SK-N-SH (cell line): ENCODE measurements around the gene SORL1. TPM values are rescaled to one million over a fixed set of nuclear protein-coding genes. Genes with fewer than 3 reads are reported as not detected.

Experiments used
- CTCF ChIA-PET: fragments of 300-600, 350-600 bp; formaldehyde crosslinking; extraction: SDS; loops from one replicate; lab custom pipeline; 2021; lab: Yijun Ruan, JAX
- POLR2A ChIA-PET: fragments of 350-600 bp; sonication (Branson Sonifier 250); formaldehyde crosslinking; extraction: SDS; loops from one replicate; lab custom pipeline; 2020; ENCODE audit warnings: antibody characterized with exemption, inconsistent platforms; lab: Yijun Ruan, JAX
- DNase-seq: peaks from one replicate; pipeline ENCODE4 v3.0.0; 2012
- H2AFZ ChIP-seq: fragments of 200-600 bp; sonication (generic); 2 replicates; pipeline ENCODE4 v1.8.1; 2016; ENCODE audit warnings: antibody characterized with exemption, mild to moderate bottlenecking, low read depth
- H3F3A ChIP-seq: fragments of 200-600 bp; sonication (generic); replicated peaks from 2 replicates; pipeline ENCODE3; 2016; ENCODE audit warnings: antibody characterized with exemption, mild to moderate bottlenecking; ENCODE audit not compliant: insufficient read depth
- H3K27ac ChIP-seq, 2 experiments: fragments of 200-500 bp in 1 of 2; fragments of 200-600 bp in 1 of 2; sonication (Bioruptor generic) in 1 of 2; sonication (generic), shearing (Covaris generic) in 1 of 2; 2 replicates each; pipeline versions ENCODE4 v1.5.1 to v1.6.1; 2014 to 2016; ENCODE audit warnings: low read depth in 2 of 2, inconsistent platforms in 1 of 2, low read length in 1 of 2, mild to moderate bottlenecking in 1 of 2, mixed read lengths in 1 of 2
- H3K27me3 ChIP-seq: fragments of 200-600 bp; sonication (generic), shearing (Covaris generic); 2 replicates; pipeline ENCODE4 v1.6.1; 2016; ENCODE audit warnings: mixed run types; ENCODE audit not compliant: insufficient read depth
- H3K36me3 ChIP-seq, 2 experiments: fragments of 200-500 bp in 1 of 2; fragments of 200-600 bp in 1 of 2; sonication (Bioruptor generic) in 1 of 2; sonication (generic) in 1 of 2; replicated peaks in 1 of 2; 2 replicates each; pipeline versions ENCODE3 to v1.5.1; 2014 to 2016; ENCODE audit warnings: low read length in 1 of 2, mild to moderate bottlenecking in 1 of 2; ENCODE audit not compliant: insufficient read depth in 2 of 2, control insufficient read depth in 1 of 2
- H3K4me1 ChIP-seq, 2 experiments: fragments of 200-500 bp in 1 of 2; fragments of 200-600 bp in 1 of 2; sonication (Bioruptor generic) in 1 of 2; sonication (generic), shearing (Covaris generic) in 1 of 2; 2 replicates each; pipeline versions ENCODE4 v1.5.1 to v1.6.1; 2014 to 2016; ENCODE audit warnings: low read depth in 1 of 2, low read length in 1 of 2, mixed run types in 1 of 2; ENCODE audit not compliant: insufficient read depth in 2 of 2, control insufficient read depth in 1 of 2
- H3K4me2 ChIP-seq: fragments of 200-600 bp; sonication (generic), shearing (Covaris generic); 2 replicates; pipeline ENCODE4 v1.6.1; 2017; ENCODE audit warnings: mixed run types
- H3K4me3 ChIP-seq, 2 experiments: fragments of 200-500 bp in 1 of 2; fragments of 200-600 bp in 1 of 2; sonication (Bioruptor generic) in 1 of 2; sonication (generic), shearing (Covaris generic) in 1 of 2; 2 replicates each; pipeline versions ENCODE4 v1.5.1 to v1.8.1; 2014 to 2016; ENCODE audit warnings: low read depth in 2 of 2, inconsistent platforms in 1 of 2, low read length in 1 of 2, mild to moderate bottlenecking in 1 of 2, mixed read lengths in 1 of 2, moderate library complexity in 1 of 2
- H3K79me2 ChIP-seq: fragments of 200-600 bp; sonication (generic); 2 replicates; pipeline ENCODE4 v1.8.1; 2017; ENCODE audit warnings: mild to moderate bottlenecking; ENCODE audit not compliant: insufficient read depth
- H3K9ac ChIP-seq: fragments of 200-600 bp; sonication (generic); 2 replicates; pipeline ENCODE4 v1.6.1; 2017; ENCODE audit warnings: mixed run types
- H3K9me2 ChIP-seq: fragments of 200-600 bp; sonication (generic); 2 replicates; pipeline ENCODE4 v1.6.1; 2017; ENCODE audit warnings: mixed run types
- H3K9me3 ChIP-seq: fragments of 200-600 bp; sonication (generic); 2 replicates; pipeline ENCODE4 v1.6.1; 2017; ENCODE audit warnings: mixed run types, mild to moderate bottlenecking, moderate library complexity
- H4K20me1 ChIP-seq: fragments of 200-600 bp; sonication (generic); 2 replicates; pipeline ENCODE4 v1.6.1; 2017; ENCODE audit warnings: mild to moderate bottlenecking, mixed run types; ENCODE audit not compliant: insufficient read depth
- CTCF ChIP-seq: fragments of 200-600 bp; sonication (generic); IDR thresholded peaks from 2 replicates; pipeline ENCODE4 v1.6.1; 2017; ENCODE audit warnings: antibody characterized with exemption, mild to moderate bottlenecking, moderate library complexity
- ELF1 ChIP-seq: IDR thresholded peaks from 2 replicates; pipeline ENCODE4 v1.4.0; 2012
- EZH2phosphoT487 ChIP-seq: fragments of 200-600 bp; sonication (generic); IDR thresholded peaks from 2 replicates; pipeline ENCODE4 v1.6.1; 2017; ENCODE audit warnings: low read depth, mixed run types, mild to moderate bottlenecking, antibody characterized with exemption, moderate library complexity, borderline replicate concordance
- FOSL2 ChIP-seq: IDR thresholded peaks from 2 replicates; pipeline ENCODE4 v1.4.0; 2012; ENCODE audit warnings: low read depth, mild to moderate bottlenecking, moderate library complexity, borderline replicate concordance
- FOXJ3 ChIP-seq: sonication (generic); formaldehyde crosslinking; IDR thresholded peaks from 2 replicates; pipeline ENCODE4 v1.5.1; 2020; ENCODE audit warnings: mild to moderate bottlenecking, missing genetic modification reagents
- FOXM1 ChIP-seq: IDR thresholded peaks from 2 replicates; pipeline ENCODE4 v1.4.0; 2012; ENCODE audit warnings: low read depth, mild to moderate bottlenecking
- GABPA ChIP-seq: IDR thresholded peaks from 2 replicates; pipeline ENCODE4 v1.4.0; 2012; ENCODE audit warnings: low read depth, mild to moderate bottlenecking
- GATA2 ChIP-seq: sonication (generic); formaldehyde crosslinking; IDR thresholded peaks from 2 replicates; pipeline ENCODE4 v1.5.0; 2020; ENCODE audit warnings: mild to moderate bottlenecking, missing genetic modification reagents
- JUND ChIP-seq: IDR thresholded peaks from 2 replicates; pipeline ENCODE4 v1.4.0; 2012
- MAX ChIP-seq: IDR thresholded peaks from 2 replicates; pipeline ENCODE4 v1.4.0; 2012; ENCODE audit warnings: low read depth
- NFIC ChIP-seq: IDR thresholded peaks from 2 replicates; pipeline ENCODE4 v1.4.0; 2012; ENCODE audit warnings: borderline replicate concordance
- NRF1 ChIP-seq: IDR thresholded peaks from 2 replicates; pipeline ENCODE4 v1.6.1; 2012; ENCODE audit warnings: low read depth, mild to moderate bottlenecking, low read length
- PBX3 ChIP-seq: IDR thresholded peaks from 2 replicates; pipeline ENCODE4; 2012
- POLR2AphosphoS5 ChIP-seq: IDR thresholded peaks from 2 replicates; pipeline ENCODE4 v1.6.1; 2012; ENCODE audit warnings: low read depth, low read length
- REST ChIP-seq: IDR thresholded peaks from 2 replicates; pipeline ENCODE4 v1.6.1; 2012; ENCODE audit warnings: mild to moderate bottlenecking, low read depth, low read length, moderate library complexity
- RFX5 ChIP-seq: IDR thresholded peaks from 2 replicates; pipeline ENCODE4 v1.6.1; 2012; ENCODE audit warnings: mild to moderate bottlenecking, improper control_type of control experiment, low read length
- RXRA ChIP-seq: IDR thresholded peaks from 2 replicates; pipeline ENCODE4 v1.4.0; 2012; ENCODE audit warnings: low read depth, mild to moderate bottlenecking, borderline replicate concordance
- TEAD4 ChIP-seq: IDR thresholded peaks from 2 replicates; pipeline ENCODE4 v1.4.0; 2012; ENCODE audit warnings: mild to moderate bottlenecking, borderline replicate concordance; ENCODE audit not compliant: insufficient read depth
- YY1 ChIP-seq: IDR thresholded peaks from 2 replicates; pipeline ENCODE4 v1.4.0; 2012; ENCODE audit warnings: low read depth, mild to moderate bottlenecking
- ZBTB33 ChIP-seq: IDR thresholded peaks from 2 replicates; pipeline ENCODE4 v1.4.0; 2012; ENCODE audit warnings: low read depth, borderline replicate concordance
- WGBS: methylation state at CpG from one replicate; pipeline ENCODE4 v1.1.6; 2017; ENCODE audit warnings: low lambda C conversion rate; 5-methylcytosine and 5-hydroxymethylcytosine counted together
- polyA plus RNA-seq, 3 experiments: library from polyadenylated mRNA; depleted of rRNA; stranded (reverse); fragments of >200 nt; gene quantifications; 2 replicates each; pipeline ENCODE4 v1.2.3, GENCODE V29; 2012

Gene SORL1
- polyA plus RNA-seq, 1 of the 3 experiments (the other 2 are of a cell fraction): 7.1 TPM

- Histone ChIP-seq H2AFZ (no peak overlapping the region), H3K9me2 (no peaks in the 10 kb centered on the region), H3K4me3 (no peak overlapping the region), H3K4me1 (peaks cover 0 to 2% of the 10 kb centered on the region in 2 experiments; a peak in 1 of 4 replicates), H3K4me2 (no peak overlapping the region), H3F3A (no peaks in the 10 kb centered on the region), H3K36me3 (peaks cover 0 to 3% of the 10 kb centered on the region in 2 experiments), H3K27me3 (no peaks in the 10 kb centered on the region), H3K79me2 (no peaks in the 10 kb centered on the region), H3K27ac (no peak overlapping the region), H3K9ac (no peak overlapping the region), H4K20me1 (no peaks in the 10 kb centered on the region), H3K9me3 (no peaks in the 10 kb centered on the region)
- POLR2A ChIA-PET: no interaction called here
- no peak for TF ChIP-seq PBX3
- no peak for TF ChIP-seq GATA2 (CRISPR knock-in tag)
- no peak for TF ChIP-seq RXRA
- TF ChIP-seq ELF1: no peak
- no peak for TF ChIP-seq FOSL2
- TF ChIP-seq MAX: no peak
- no peak for TF ChIP-seq YY1
- TF ChIP-seq ZBTB33: no peak
- no peak for TF ChIP-seq FOXJ3 (CRISPR knock-in tag)
- TF ChIP-seq RFX5: no peak
- TF ChIP-seq CTCF: no peak
- no peak for TF ChIP-seq FOXM1
- TF ChIP-seq GABPA: no peak
- TF ChIP-seq POLR2AphosphoS5: no peak
- TF ChIP-seq NFIC: no peak
- TF ChIP-seq TEAD4: no peak
- no peak for TF ChIP-seq EZH2phosphoT487
- TF ChIP-seq NRF1: no peak
- no peak for TF ChIP-seq JUND
- TF ChIP-seq REST: no peak
- WGBS: 71% methylated on average over 5 of the region's 5 CpGs
- no peak for DNase-seq
- CTCF ChIA-PET: interaction anchor here (0.7 kb wide), 1 partner anchor 10 kb away, joined by 3 read pairs; no protein-coding TSS in a partner anchor
These were observed 109.6 kb downstream of the SORL1 start for GRCh38 chr11:121561716-121562115.
